Colonic mucosa (tissue), 4 donors: ENCODE measurements around the gene MAP3K1. TPM values are rescaled to one million over a fixed set of nuclear protein-coding genes. Genes with fewer than 3 reads are reported as not detected.
A peak's percentile ranks its signal among the peaks of the same experiment; 100 is the strongest.
"Not testable (repeated sequence)": the region's sequence is repeated elsewhere in the genome, so short reads cannot be mapped to it uniquely, and the experiment has no call there.

Experiments used
- DNase-seq: peaks from one replicate; pipeline ENCODE4 v3.0.0-alpha.2; 2020
- H3K27ac ChIP-seq: fragments of 200-600 bp; one replicate; pipeline ENCODE4 v1.8.0; 2021
- H3K27me3 ChIP-seq: fragments of 200-600 bp; one replicate; pipeline ENCODE4 v1.8.0; 2021
- H3K36me3 ChIP-seq: fragments of 200-600 bp; one replicate; pipeline ENCODE4 v1.8.0; 2021
- H3K4me1 ChIP-seq: fragments of 200-600 bp; one replicate; pipeline ENCODE4 v1.8.0; 2021; ENCODE audit warnings: mild to moderate bottlenecking
- H3K4me3 ChIP-seq: fragments of 200-600 bp; one replicate; pipeline ENCODE4 v1.8.0; 2021
- H3K9ac ChIP-seq, 2 donors: one replicate each; pipeline ENCODE4 v1.7.0; 2013; ENCODE audit warnings: control low read depth in 2 of 2, low read depth in 2 of 2, low read length in 2 of 2
- H3K9me3 ChIP-seq: fragments of 200-600 bp; one replicate; pipeline ENCODE4 v1.8.0; 2021
- CTCF ChIP-seq: fragments of 200-600 bp; IDR thresholded peaks from one replicate; pipeline ENCODE4 v1.8.0; 2022; ENCODE audit warnings: antibody characterized with exemption, mild to moderate bottlenecking
- intact Hi-C: fragments of 100-400 bp; cut with DNase I; formaldehyde crosslinking; loops from one replicate; pipeline ENCODE4 v1.14.1; 2022
- total RNA-seq, 2 donors: library from RNA; stranded (reverse); fragmentation: NEBNext Ultra II Directional in 1 of 2; extraction: Animal tissue kit (Norgen Biotek cat#: 25700) in 1 of 2; gene quantifications; one replicate each; pipeline ENCODE4 v1.2.1, GENCODE V29; 2021
- donor health status: healthy.
- donor health status: DM: no; HTN: no; CAD: no.
- donor health status: DM: no; HTN: no; CAD: no.

The MAP3K1 gene
- 10 to 100 TPM; 12.2 to 12.6 TPM for total RNA-seq

GRCh38 chr5:56814963-56815657 lies at the start of gene MAP3K1:
Gene MAP3K1 (plus strand): TSS chr5:56815549. CDS start chr5:56815574, 25 bp downstream.
- no peaks in the 10 kb centered on the region for H3K27me3 ChIP-seq
- H3K9me3 ChIP-seq, result no peaks in the 10 kb centered on the region
- intact Hi-C loops, result no loop called here
- H3K36me3 ChIP-seq, result no peaks in the 10 kb centered on the region
- H3K27ac ChIP-seq, result peak within 1 kb of the TSS; percentile 93
- DNase-seq, result peak; percentile 85
- H3K4me3 ChIP-seq, result peak within 1 kb of the TSS; percentile 92
- peaks cover 3% of the 10 kb centered on the region for H3K4me1 ChIP-seq
- no peak for TF ChIP-seq CTCF
- H3K9ac ChIP-seq, result peak within 1 kb of the TSS; percentile 93 to 94

- Histone ChIP-seq H3K4me3 (no peak overlapping the region), H3K36me3 (no peaks in the 10 kb centered on the region), H3K27ac (no peak overlapping the region), H3K27me3 (no peaks in the 10 kb centered on the region), H3K9ac (no peak overlapping the region), H3K9me3 (no peaks in the 10 kb centered on the region), H3K4me1 (no peaks in the 10 kb centered on the region)
- no peak for DNase-seq
- intact Hi-C loops, result no loop called here
- no peak for TF ChIP-seq CTCF
Measured at GRCh38 chr5:56766926-56767325, 48.4 kb upstream of the MAP3K1 start.

GRCh38 chr5:56769875-56770604 lies 45.3 kb upstream of the MAP3K1 start:
- Histone ChIP-seq H3K9me3 (no peaks in the 10 kb centered on the region), H3K9ac (no peak overlapping the region), H3K4me1 (no peaks in the 10 kb centered on the region), H3K27ac (no peak overlapping the region), H3K4me3 (no peak overlapping the region), H3K36me3 (no peaks in the 10 kb centered on the region), H3K27me3 (no peaks in the 10 kb centered on the region)
- no peak for TF ChIP-seq CTCF
- no peak for DNase-seq
- intact Hi-C loops, result no loop called here

- TF ChIP-seq CTCF, result no peak
- intact Hi-C loops, result no loop called here
- no peak overlapping the region for H3K27ac ChIP-seq
- no peak overlapping the region for H3K4me3 ChIP-seq
- H3K4me1 ChIP-seq, result no peaks in the 10 kb centered on the region
- H3K9ac ChIP-seq, result no peak overlapping the region
- no peaks in the 10 kb centered on the region for H3K36me3 ChIP-seq
- H3K27me3 ChIP-seq, result no peaks in the 10 kb centered on the region
- H3K9me3 ChIP-seq, result no peaks in the 10 kb centered on the region
- no peak for DNase-seq
Measured at GRCh38 chr5:56772767-56773166, 42.6 kb upstream of the MAP3K1 start.

GRCh38 chr5:56774957-56775356 lies 40.4 kb upstream of the MAP3K1 start:
- TF ChIP-seq CTCF, result no peak
- no peak overlapping the region for H3K9ac ChIP-seq
- no peak overlapping the region for H3K4me3 ChIP-seq
- no peaks in the 10 kb centered on the region for H3K4me1 ChIP-seq
- H3K9me3 ChIP-seq, result no peaks in the 10 kb centered on the region
- no peak overlapping the region for H3K27ac ChIP-seq
- intact Hi-C loops, result no loop called here
- no peaks in the 10 kb centered on the region for H3K36me3 ChIP-seq
- no peak for DNase-seq
- H3K27me3 ChIP-seq, result no peaks in the 10 kb centered on the region

- H3K4me3 ChIP-seq, H3K9me3 ChIP-seq, H3K36me3 ChIP-seq, H3K9ac ChIP-seq, H3K27ac ChIP-seq, DNase-seq, intact Hi-C loops, H3K4me1 ChIP-seq, H3K27me3 ChIP-seq: not testable (repeated sequence)
Measured at GRCh38 chr5:56776212-56776846, 39.0 kb upstream of the MAP3K1 start.
